ENCODE results near the gene PIK3CB. TPM values are rescaled to one million over a fixed set of nuclear protein-coding genes. Genes with fewer than 3 reads are reported as not detected.

Gene PIK3CB
- total RNA-seq, 2 donors from 2014 or later = 43.4 to 51.5 TPM

DNA sequence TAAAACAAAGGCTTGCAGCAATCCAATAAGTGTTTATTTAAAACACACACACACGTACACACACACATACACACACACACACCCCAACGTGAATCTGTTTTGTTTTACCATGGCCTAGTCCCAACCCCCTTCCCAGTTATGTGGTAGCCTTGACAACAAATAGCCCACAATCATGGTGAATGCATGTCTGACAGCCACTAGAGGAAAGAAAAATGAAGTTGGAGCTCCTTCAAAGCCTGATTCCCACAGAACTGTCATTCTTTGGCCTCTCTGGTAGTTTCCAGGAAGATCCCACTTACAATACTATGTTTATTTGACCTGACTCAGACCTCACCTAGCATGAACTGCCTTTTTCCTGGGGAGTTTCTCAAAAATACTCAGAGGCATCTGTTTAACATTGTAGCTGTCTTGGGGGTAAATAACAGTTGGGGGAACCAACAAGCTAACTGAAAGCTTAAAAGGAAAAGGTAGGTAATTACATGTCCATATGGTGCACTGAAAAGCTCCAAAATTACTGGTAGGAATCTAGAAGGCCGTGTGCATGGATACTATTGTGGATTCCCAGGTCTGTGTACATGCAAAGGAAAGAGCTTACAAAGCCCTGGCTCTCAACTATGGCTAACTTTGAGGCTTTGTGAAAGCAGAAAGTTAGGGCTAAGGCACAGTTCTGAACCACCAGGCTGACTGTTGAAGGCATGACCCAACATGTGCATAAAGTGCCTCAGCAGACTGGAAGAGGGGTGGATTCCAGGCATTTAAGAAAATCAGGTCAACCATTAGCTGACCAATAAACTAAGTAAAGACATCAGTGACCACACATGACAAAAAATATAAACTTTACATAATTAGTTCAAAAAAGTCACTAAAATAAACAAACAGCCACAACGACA lies 160.8 kb downstream of the PIK3CB start:
- Histone ChIP-seq H3K36me3 (no peaks in the 10 kb centered on the region), H3K4me3 (no peak overlapping the region), H3K27me3 (no peaks in the 10 kb centered on the region), H3K9me3 (no peaks in the 10 kb centered on the region), H3K27ac (no peak overlapping the region), H3K4me1 (no peaks in the 10 kb centered on the region), H3K9ac (ENCODE audit: low read depth in 2 of 2, low read length in 2 of 2) (no peak overlapping the region)
- TF ChIP-seq, protein P1, sequence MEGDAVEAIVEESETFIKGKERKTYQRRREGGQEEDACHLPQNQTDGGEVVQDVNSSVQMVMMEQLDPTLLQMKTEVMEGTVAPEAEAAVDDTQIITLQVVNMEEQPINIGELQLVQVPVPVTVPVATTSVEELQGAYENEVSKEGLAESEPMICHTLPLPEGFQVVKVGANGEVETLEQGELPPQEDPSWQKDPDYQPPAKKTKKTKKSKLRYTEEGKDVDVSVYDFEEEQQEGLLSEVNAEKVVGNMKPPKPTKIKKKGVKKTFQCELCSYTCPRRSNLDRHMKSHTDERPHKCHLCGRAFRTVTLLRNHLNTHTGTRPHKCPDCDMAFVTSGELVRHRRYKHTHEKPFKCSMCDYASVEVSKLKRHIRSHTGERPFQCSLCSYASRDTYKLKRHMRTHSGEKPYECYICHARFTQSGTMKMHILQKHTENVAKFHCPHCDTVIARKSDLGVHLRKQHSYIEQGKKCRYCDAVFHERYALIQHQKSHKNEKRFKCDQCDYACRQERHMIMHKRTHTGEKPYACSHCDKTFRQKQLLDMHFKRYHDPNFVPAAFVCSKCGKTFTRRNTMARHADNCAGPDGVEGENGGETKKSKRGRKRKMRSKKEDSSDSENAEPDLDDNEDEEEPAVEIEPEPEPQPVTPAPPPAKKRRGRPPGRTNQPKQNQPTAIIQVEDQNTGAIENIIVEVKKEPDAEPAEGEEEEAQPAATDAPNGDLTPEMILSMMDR (IDR thresholded peaks at IDR 0.05) = no peak
- intact Hi-C loops (cut with DNase I) = no loop called here
- peak; percentile 27 for DNase-seq

DNA sequence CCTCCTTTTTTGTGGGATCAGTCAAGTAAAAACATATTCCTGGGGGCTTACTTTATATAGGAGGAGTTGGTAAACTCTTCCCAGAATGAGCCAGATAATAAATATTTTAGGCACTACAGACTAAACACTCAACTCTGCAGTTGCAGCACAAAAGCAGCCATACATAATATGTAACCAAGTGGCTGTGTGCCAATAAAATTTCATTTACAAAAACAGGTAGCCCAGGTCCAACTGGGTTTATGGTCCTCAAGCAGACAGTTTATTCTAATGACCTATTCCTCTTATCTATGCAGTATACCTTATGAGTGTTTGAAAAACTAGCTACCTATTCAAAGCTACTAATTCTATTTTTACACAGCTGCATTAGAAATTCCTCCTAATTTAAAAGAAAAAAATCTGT lies 164.3 kb downstream of the PIK3CB start:
- Histone ChIP-seq H3K9me3 (no peaks in the 10 kb centered on the region), H3K27ac (no peak overlapping the region), H3K4me1 (no peaks in the 10 kb centered on the region), H3K27me3 (no peaks in the 10 kb centered on the region), H3K9ac (ENCODE audit: low read depth in 2 of 2, low read length in 2 of 2) (no peak overlapping the region), H3K36me3 (no peaks in the 10 kb centered on the region), H3K4me3 (no peak overlapping the region)
- TF ChIP-seq, protein P1 (IDR thresholded peaks at IDR 0.05) = no peak
- no peak for DNase-seq
- intact Hi-C loops (cut with DNase I) = no loop called here

DNA sequence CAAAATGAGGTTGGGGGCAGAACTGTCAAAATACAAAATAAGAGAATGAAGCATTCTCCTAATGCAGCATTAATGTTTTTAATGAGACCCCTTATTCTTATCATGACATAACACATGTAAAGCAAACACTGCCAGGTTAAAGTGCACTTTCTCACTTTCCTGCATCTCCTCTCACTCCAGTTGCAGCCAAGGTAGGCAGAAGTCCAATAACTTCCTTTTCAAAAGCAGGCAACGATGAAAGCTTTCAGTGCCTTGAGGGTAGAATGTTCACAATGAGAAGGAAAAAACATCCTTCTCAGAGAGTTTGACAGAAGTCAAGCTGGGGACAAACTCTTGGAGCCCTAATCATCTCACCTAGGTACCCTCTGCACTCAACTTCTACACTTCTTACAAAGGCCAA lies 166.6 kb downstream of the PIK3CB start:
- no peaks in the 10 kb centered on the region for H3K27me3 ChIP-seq
- TF ChIP-seq, protein P1 (IDR thresholded peaks at IDR 0.05) = no peak
- no peak overlapping the region for H3K4me3 ChIP-seq
- H3K27ac ChIP-seq = no peak overlapping the region
- no peaks in the 10 kb centered on the region for H3K4me1 ChIP-seq
- H3K9ac ChIP-seq (ENCODE audit: low read depth in 2 of 2, low read length in 2 of 2) = no peak overlapping the region
- H3K9me3 ChIP-seq = no peaks in the 10 kb centered on the region
- intact Hi-C loops (cut with DNase I) = no loop called here
- DNase-seq = no peak
- peaks cover 4% of the 10 kb centered on the region for H3K36me3 ChIP-seq

- TF ChIP-seq, protein P1 (IDR thresholded peaks at IDR 0.05) = no peak
- no peak overlapping the region for H3K4me3 ChIP-seq
- no peak overlapping the region for H3K9ac ChIP-seq (ENCODE audit: low read depth in 2 of 2, low read length in 2 of 2)
- no peaks in the 10 kb centered on the region for H3K9me3 ChIP-seq
- H3K27ac ChIP-seq = no peak overlapping the region
- intact Hi-C loops (cut with DNase I) = no loop called here
- no peaks in the 10 kb centered on the region for H3K36me3 ChIP-seq
- DNase-seq = no peak
- H3K27me3 ChIP-seq = no peaks in the 10 kb centered on the region
- H3K4me1 ChIP-seq = no peaks in the 10 kb centered on the region
These were observed 177.2 kb downstream of the PIK3CB start for GRCh38 chr3:138657508-138657907.

GRCh38 chr3:138653567-138653966 lies 181.2 kb downstream of the PIK3CB start:
- no peak for DNase-seq
- Histone ChIP-seq H3K4me3 (no peak overlapping the region), H3K9ac (ENCODE audit: low read depth in 2 of 2, low read length in 2 of 2) (no peak overlapping the region), H3K27ac (no peak overlapping the region), H3K4me1 (no peaks in the 10 kb centered on the region), H3K27me3 (no peaks in the 10 kb centered on the region), H3K36me3 (no peaks in the 10 kb centered on the region), H3K9me3 (no peaks in the 10 kb centered on the region)
- TF ChIP-seq, protein P1 (IDR thresholded peaks at IDR 0.05) = no peak
- intact Hi-C loops (cut with DNase I) = no loop called here

Measured in colonic mucosa (tissue), 4 donors.